MM.1S (cell line): ENCODE results near the gene IGSF9B.

Experiments used
- CTCF ChIP-seq: fragments of 300-600 bp; sonication (generic); IDR thresholded peaks from 2 replicates; pipeline ENCODE4 v1.5.1; 2016; ENCODE audit warnings: antibody characterized with exemption, low read length, mixed read lengths
- EZH2 ChIP-seq: fragments of 300-600 bp; sonication (generic); optimal IDR thresholded peaks from 2 replicates; pipeline ENCODE3; 2017; ENCODE audit warnings: low read depth, mild to moderate bottlenecking, antibody characterized with exemption, low read length, mixed read lengths

DNA sequence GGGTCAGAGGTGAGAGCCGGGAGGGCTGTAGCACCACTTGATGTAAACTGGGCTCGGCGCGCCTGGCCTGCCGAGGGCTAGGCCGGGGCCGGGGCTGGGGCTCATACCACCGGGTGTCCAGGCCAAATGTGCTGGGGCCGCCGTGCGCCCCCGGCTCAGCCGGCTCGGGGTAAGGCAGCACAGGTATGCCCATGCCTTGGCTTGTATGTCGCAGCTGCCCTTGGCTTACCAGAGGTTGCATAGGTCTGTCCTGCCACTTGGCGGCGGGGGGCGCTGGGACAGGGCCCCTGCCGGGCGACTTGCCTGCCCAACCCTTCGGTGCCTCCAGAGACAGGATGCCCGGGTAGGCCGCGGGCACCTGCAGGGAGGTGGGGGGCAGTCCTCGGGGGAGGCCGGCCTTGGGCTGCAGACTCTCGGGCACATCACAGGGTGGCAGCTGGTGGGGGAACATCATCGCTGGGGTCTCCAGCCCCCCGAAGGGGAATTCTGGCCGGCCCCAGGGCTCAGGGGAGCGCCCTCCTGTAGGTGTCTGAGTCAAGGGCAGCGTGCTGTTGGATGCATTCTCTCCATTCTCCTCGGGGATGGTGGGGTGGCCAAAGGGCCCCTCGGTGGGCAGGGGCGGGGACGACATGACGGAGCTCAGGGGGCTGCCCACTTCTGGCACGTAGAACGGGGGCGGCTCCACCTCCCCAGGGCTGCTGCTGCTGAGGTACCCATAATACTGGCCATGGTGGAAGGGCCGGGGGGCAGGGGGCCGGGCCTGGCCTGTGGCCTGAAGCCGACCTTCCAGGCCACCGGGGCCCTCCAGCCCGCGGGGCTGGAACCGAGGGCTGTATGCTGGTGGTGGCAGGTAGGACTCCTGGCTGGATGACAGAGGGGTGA is 36.4 kb downstream of the IGSF9B start:
- TF ChIP-seq CTCF (no peak), EZH2 (no peak)
